ENCODE results near the gene THRA. TPM values are rescaled to one million over a fixed set of nuclear protein-coding genes. Genes with fewer than 3 reads are reported as not detected.

THRA gene
- total RNA-seq, 1 experiment from 2014 or later = 10.1 TPM

- H2BK5ac ChIP-seq (ENCODE audit: insufficient read length, low read length) = no peak overlapping the region
- H3K4ac ChIP-seq (ENCODE audit: low read depth, low read length) = no peak overlapping the region
- peak; percentile 25 for DNase-seq
- H4K20me1 ChIP-seq (ENCODE audit: control insufficient read depth, insufficient read depth, insufficient read length) = peaks cover 3% of the 10 kb centered on the region
- H3K4me1 ChIP-seq (ENCODE audit: insufficient read depth, low read length) = peaks cover 28% of the 10 kb centered on the region
- no peak overlapping the region for H4K5ac ChIP-seq (ENCODE audit: insufficient read length, low read depth, low read length)
- no peaks in the 10 kb centered on the region for H3K9me3 Mint-ChIP-seq
- WGBS (ENCODE audit: extremely low coverage, insufficient read length, low lambda C conversion rate) = no CpG with 5 or more reads among the region's 7 CpGs
- H3T11ph ChIP-seq (ENCODE audit: low read length) = no peak overlapping the region
- H3K27ac Mint-ChIP-seq = no peak overlapping the region
- H3K27ac ChIP-seq (ENCODE audit: insufficient read length, low read depth, low read length) = no peak overlapping the region
- TF ChIP-seq CTCF (conservative IDR thresholded peaks at IDR 0.05) = no peak
- no peaks in the 10 kb centered on the region; a peak in 1 of 7 replicates for H3K36me3 Mint-ChIP-seq (ENCODE audit: insufficient read depth in 1 of 3, low read depth in 3 of 3)
- H3K9ac ChIP-seq (ENCODE audit: extremely low read depth, insufficient read length, low read length) = no peak overlapping the region
- H3K27me3 ChIP-seq (ENCODE audit: insufficient read depth, low read length) = peaks cover 2% of the 10 kb centered on the region; the same call in 1 of the 2 replicates
- H3K4me3 Mint-ChIP-seq = no peak overlapping the region
- no peak overlapping the region for H3K14ac ChIP-seq (ENCODE audit: insufficient read depth, low read length)
- H3K23ac ChIP-seq (ENCODE audit: insufficient read length, low read depth, low read length) = no peak overlapping the region
- H4K91ac ChIP-seq (ENCODE audit: insufficient read length, low read depth, low read length) = no peak overlapping the region
- no peak overlapping the region for H2AFZ ChIP-seq (ENCODE audit: low read length)
- H3K4me1 Mint-ChIP-seq = peaks cover 57 to 78% of the 10 kb centered on the region in 2 experiments
- H3K79me2 ChIP-seq (ENCODE audit: insufficient read depth, low read length) = no peaks in the 10 kb centered on the region
- no peak overlapping the region for H3K18ac ChIP-seq (ENCODE audit: insufficient read length, low read depth, low read length)
- no peak overlapping the region for H2AK5ac ChIP-seq (ENCODE audit: insufficient read length, low read length)
- no peaks in the 10 kb centered on the region for H3K9me3 ChIP-seq (ENCODE audit: control insufficient read depth, low read depth, low read length)
- H3K23me2 ChIP-seq (ENCODE audit: insufficient read length, low read depth, low read length, poor library complexity, severe bottlenecking) = peaks cover 10% of the 10 kb centered on the region
- H3K79me1 ChIP-seq (ENCODE audit: insufficient read depth, low read depth, low read length, poor library complexity, severe bottlenecking) = no peaks in the 10 kb centered on the region
- H3K4me2 ChIP-seq (ENCODE audit: insufficient read depth, insufficient read length, low read length) = no peak overlapping the region
- no peak overlapping the region for H4K8ac ChIP-seq (replicated peaks; ENCODE audit: insufficient read length, low read depth, low read length)
- H3K56ac ChIP-seq (ENCODE audit: insufficient read length, low read depth, low read length) = no peak overlapping the region
- no peak overlapping the region for H2BK20ac ChIP-seq (ENCODE audit: low read depth, low read length, poor library complexity, severe bottlenecking)
- H3K27me3 Mint-ChIP-seq (ENCODE audit: low read depth) = peaks cover 22% of the 10 kb centered on the region
- no peak overlapping the region for H2BK15ac ChIP-seq (ENCODE audit: low read depth, low read length)
- no peak overlapping the region for H2BK120ac ChIP-seq (ENCODE audit: low read depth, low read length, poor library complexity, severe bottlenecking)
- H2BK12ac ChIP-seq (ENCODE audit: insufficient read length, low read depth, low read length) = no peak overlapping the region
These were observed 4.9 kb downstream of the THRA start for GRCh38 chr17:40067710-40068109.
